Uterus (tissue), 2 donors: ENCODE measurements around the gene YBX3.

ENCODE experiments used
- POLR2A ChIP-seq, 2 donors: fragments of 450-650 bp; IDR thresholded peaks; one replicate each; pipeline ENCODE4 v1.6.1; 2016; ENCODE audit warnings: antibody characterized with exemption in 2 of 2, mild to moderate bottlenecking in 1 of 2, moderate library complexity in 1 of 2
- TF ChIP-seq, protein P1 (sequence below), 4 experiments: fragments of 200-600 bp in 2 of 4; fragments of 450-650 bp in 2 of 4; sonication (generic) in 2 of 4; IDR thresholded peaks; one replicate each; pipeline ENCODE4 v1.5.1; 2016 to 2019; ENCODE audit warnings: antibody characterized with exemption in 4 of 4, mild to moderate bottlenecking in 2 of 4, moderate library complexity in 1 of 4

GRCh38 chr12:10732066-10732465 is 8.9 kb upstream of the YBX3 start:
- TF ChIP-seq, protein P1, sequence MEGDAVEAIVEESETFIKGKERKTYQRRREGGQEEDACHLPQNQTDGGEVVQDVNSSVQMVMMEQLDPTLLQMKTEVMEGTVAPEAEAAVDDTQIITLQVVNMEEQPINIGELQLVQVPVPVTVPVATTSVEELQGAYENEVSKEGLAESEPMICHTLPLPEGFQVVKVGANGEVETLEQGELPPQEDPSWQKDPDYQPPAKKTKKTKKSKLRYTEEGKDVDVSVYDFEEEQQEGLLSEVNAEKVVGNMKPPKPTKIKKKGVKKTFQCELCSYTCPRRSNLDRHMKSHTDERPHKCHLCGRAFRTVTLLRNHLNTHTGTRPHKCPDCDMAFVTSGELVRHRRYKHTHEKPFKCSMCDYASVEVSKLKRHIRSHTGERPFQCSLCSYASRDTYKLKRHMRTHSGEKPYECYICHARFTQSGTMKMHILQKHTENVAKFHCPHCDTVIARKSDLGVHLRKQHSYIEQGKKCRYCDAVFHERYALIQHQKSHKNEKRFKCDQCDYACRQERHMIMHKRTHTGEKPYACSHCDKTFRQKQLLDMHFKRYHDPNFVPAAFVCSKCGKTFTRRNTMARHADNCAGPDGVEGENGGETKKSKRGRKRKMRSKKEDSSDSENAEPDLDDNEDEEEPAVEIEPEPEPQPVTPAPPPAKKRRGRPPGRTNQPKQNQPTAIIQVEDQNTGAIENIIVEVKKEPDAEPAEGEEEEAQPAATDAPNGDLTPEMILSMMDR (IDR thresholded peaks at IDR 0.05) = no peak
- no peak for TF ChIP-seq POLR2A (IDR thresholded peaks at IDR 0.05)
